K562 (cell line): ENCODE measurements around the gene NELFE. TPM values are rescaled to one million over a fixed set of nuclear protein-coding genes. Genes with fewer than 3 reads are reported as not detected.
"Not testable (repeated sequence)": the region's sequence is repeated elsewhere in the genome, so short reads cannot be mapped to it uniquely, and the experiment has no call there.

Experiments used
- ATAC-seq: fragments of 200-7000 bp; cut with Tn5 transposase; 3 replicates; pipeline ENCODE4 v1.9.1; 2020; ENCODE audit warnings: moderate library complexity
- BruUV-seq: library from RNA; stranded (reverse); fragments of 400-500 nt; replicated peaks from 2 replicates; lab custom pipeline; 2021; lab: Mats Ljungman, UMichigan
- CTCF ChIA-PET: fragments of 300-600 bp; formaldehyde crosslinking; extraction: SDS; loops from one replicate; lab custom pipeline; 2021; ENCODE audit warnings: low intra/inter-chr PET ratio; lab: Yijun Ruan, JAX
- POLR2A ChIA-PET: fragments of 300-600, 350-650 bp; sonication (Branson Sonifier 250); formaldehyde crosslinking; extraction: SDS; loops from one replicate; lab custom pipeline; 2021; ENCODE audit warnings: antibody characterized with exemption, inconsistent platforms; lab: Yijun Ruan, JAX
- DNase-seq, 4 experiments: peaks; one replicate each; pipeline versions ENCODE4 v3.0.0 to v3.0.0-alpha.2; 2011 to 2018; ENCODE audit warnings: low spot score in 3 of 4, mixed read lengths in 3 of 4; ENCODE audit errors: extremely low read depth in 1 of 4
- FAIRE-seq: peaks from 2 replicates; lab custom pipeline; 2011; peaks lifted over from hg19 to GRCh38; lab: Jason Lieb, UNC
- H2AFZ ChIP-seq: 2 replicates; pipeline ENCODE4 v1.6.0; 2011; ENCODE audit warnings: low read depth, low read length, control low read depth, inconsistent platforms
- H3K27ac ChIP-seq: fragments of 200-600 bp; 3 replicates; pipeline ENCODE4 v1.8.0; 2011; ENCODE audit warnings: low read depth, mild to moderate bottlenecking, control low read depth, inconsistent platforms, low read length, moderate library complexity, mixed read lengths; ENCODE audit errors: extremely low read depth
- H3K27me3 ChIP-seq, 2 experiments: fragments of 300-600 bp in 1 of 2; 2 replicates in 1 of 2; 3 replicates in 1 of 2; pipeline versions ENCODE4 v1.6.0 to v1.8.0; 2011; ENCODE audit warnings: inconsistent platforms in 2 of 2, low read length in 2 of 2, mild to moderate bottlenecking in 1 of 2, mixed read lengths in 1 of 2, moderate library complexity in 1 of 2; ENCODE audit not compliant: control insufficient read depth in 2 of 2, insufficient read depth in 2 of 2
- H3K36me3 ChIP-seq: fragments of 300-600 bp; 3 replicates; pipeline ENCODE4 v1.8.0; 2011; ENCODE audit warnings: mild to moderate bottlenecking, low read length, inconsistent platforms; ENCODE audit not compliant: control insufficient read depth, insufficient read depth
- H3K4me1 ChIP-seq, 2 experiments: fragments of 200-600 bp in 1 of 2; replicated peaks in 1 of 2; 2 replicates in 1 of 2; 3 replicates in 1 of 2; pipeline versions ENCODE4 v1.5.1 to v1.8.0; 2011; ENCODE audit warnings: inconsistent platforms in 2 of 2, low read length in 2 of 2, mild to moderate bottlenecking in 1 of 2, mixed read lengths in 1 of 2, moderate library complexity in 1 of 2; ENCODE audit not compliant: control insufficient read depth in 2 of 2, insufficient read depth in 2 of 2
- H3K4me2 ChIP-seq: 2 replicates; pipeline ENCODE4 v1.6.1; 2011; ENCODE audit warnings: low read length, control low read depth, inconsistent platforms, mixed read lengths; ENCODE audit not compliant: insufficient read depth
- H3K4me3 ChIP-seq: fragments of 200-600 bp; sonication (generic), shearing (Covaris generic); 2 replicates; pipeline ENCODE4 v1.5.1; 2016; ENCODE audit warnings: control low read depth, inconsistent platforms
- H3K79me2 ChIP-seq: fragments of 200-600 bp; 3 replicates; pipeline ENCODE4 v1.8.0; 2011; ENCODE audit warnings: low read length, inconsistent platforms; ENCODE audit not compliant: control insufficient read depth, insufficient read depth
- H3K9ac ChIP-seq, 2 experiments: 2 replicates each; pipeline versions ENCODE4 v1.6.0 to v1.6.1; 2011; ENCODE audit warnings: low read depth in 2 of 2, low read length in 2 of 2, control low read depth in 1 of 2, inconsistent platforms in 1 of 2, mild to moderate bottlenecking in 1 of 2, mixed read lengths in 1 of 2; ENCODE audit not compliant: insufficient read depth in 1 of 2
- H3K9me1 ChIP-seq: one replicate; pipeline ENCODE4 v1.6.0; 2011; ENCODE audit warnings: inconsistent platforms, mild to moderate bottlenecking, low read length, moderate library complexity; ENCODE audit not compliant: control insufficient read depth, insufficient read depth
- H3K9me3 ChIP-seq: replicated peaks from 2 replicates; pipeline ENCODE4 v1.5.1; 2011; ENCODE audit warnings: low read depth, low read length, inconsistent platforms; ENCODE audit not compliant: control insufficient read depth, insufficient read depth
- H4K20me1 ChIP-seq: replicated peaks from 2 replicates; pipeline ENCODE4 v1.6.1; 2011; ENCODE audit warnings: low read length, inconsistent platforms, mixed read lengths; ENCODE audit not compliant: control insufficient read depth, insufficient read depth
- CHD1 ChIP-seq: fragments of 200-600 bp; sonication (generic); IDR thresholded peaks from one replicate; pipeline ENCODE4 v1.6.1; 2012; ENCODE audit warnings: mild to moderate bottlenecking, moderate library complexity, low read length, inconsistent platforms
- KLF16 ChIP-seq: IDR thresholded peaks from 2 replicates; pipeline ENCODE4 v1.6.1; 2016; ENCODE audit warnings: antibody characterized with exemption
- MECOM ChIP-seq: fragments of 250-450 bp; sonication (Bioruptor Pico); IDR thresholded peaks from 2 replicates; pipeline ENCODE4 v1.8.0; 2022; ENCODE audit warnings: inconsistent platforms
- RBM25 ChIP-seq: fragments of 200-400 bp; formaldehyde crosslinking; IDR thresholded peaks from 2 replicates; pipeline ENCODE4 v1.6.1; 2018; ENCODE audit warnings: low read length, low read depth, moderate library complexity; ENCODE audit not compliant: severe bottlenecking
- SRF ChIP-seq, 2 experiments: fragments of 250-450, 450-650 bp in 1 of 2; sonication (Bioruptor Pico) in 1 of 2; sonication (generic) in 1 of 2; formaldehyde crosslinking; IDR thresholded peaks; 2 replicates each; pipeline versions ENCODE4 v1.5.0 to v1.5.1; 2020 to 2022; ENCODE audit warnings: mild to moderate bottlenecking in 1 of 2, missing genetic modification reagents in 1 of 2
- ZFP1 ChIP-seq: fragments of 450-650 bp; formaldehyde crosslinking; IDR thresholded peaks from 2 replicates; pipeline ENCODE4 v1.4.0; 2020; ENCODE audit warnings: mild to moderate bottlenecking, mixed read lengths
- ZFX ChIP-seq: sonication (generic); formaldehyde crosslinking; IDR thresholded peaks from 2 replicates; pipeline ENCODE4 v1.8.0; 2022; ENCODE audit warnings: mild to moderate bottlenecking, missing genetic modification reagents, moderate library complexity
- ZNF316 ChIP-seq: fragments of 450-650 bp; IDR thresholded peaks from 2 replicates; pipeline ENCODE4 v1.6.1; 2016
- ZNF384 ChIP-seq: IDR thresholded peaks from 2 replicates; pipeline ENCODE4 v1.6.1; 2012; ENCODE audit warnings: low read depth, low read length, improper control_type of control experiment
- ZNF699 ChIP-seq: fragments of 250-450 bp; sonication (Bioruptor Pico); IDR thresholded peaks from 2 replicates; pipeline ENCODE4 v1.8.0; 2021; ENCODE audit warnings: mild to moderate bottlenecking, moderate library complexity; ENCODE audit not compliant: insufficient replicate concordance
- ZNF766 ChIP-seq: fragments of 200-800 bp; sonication (Bioruptor generic); conservative IDR thresholded peaks from 2 replicates; pipeline ENCODE4 v1.6.1; 2016; ENCODE audit warnings: missing genetic modification characterization, missing compliant biosample characterization
- WGBS: fragments of 100-300 bp; shearing (Covaris generic); methylation state at CpG from one replicate; pipeline ENCODE4 v1.1.6; 2016; ENCODE audit warnings: low coverage, mixed read lengths; ENCODE audit not compliant: insufficient coverage; ENCODE audit errors: missing lambda C conversion rate; 5-methylcytosine and 5-hydroxymethylcytosine counted together
- in situ Hi-C: fragments of 300-500 bp; cut with MboI; formaldehyde crosslinking; loops from 4 replicates; pipeline ENCODE4 v1.15.0; 2018; ENCODE audit warnings: inconsistent platforms, mixed read lengths
- intact Hi-C: fragments of 100-400 bp; cut with micrococcal nuclease; formaldehyde crosslinking; loops from 2 replicates; pipeline ENCODE4 v1.14.2; 2022
- polyA plus RNA-seq, 8 experiments: library from polyadenylated mRNA; depleted of rRNA in 4 of 8; stranded (reverse) in 5 of 8; unstranded in 3 of 8; fragments of >200 nt; fragmentation: Nextera tagmentation in 2 of 8; fragmentation: Illumina TruSeq in 1 of 8; extraction: Ambion mirVana in 2 of 8; extraction: Trizol in 1 of 8; gene quantifications; 2 replicates each; pipeline versions ENCODE4 v1.2.1 to v1.2.3, GENCODE V29; 2011 to 2014; ENCODE audit warnings: inconsistent platforms in 1 of 8, missing spikeins in 1 of 8
- total RNA-seq, 7 experiments: library from RNA; depleted of rRNA in 6 of 7; stranded (reverse); fragments of >200 nt in 6 of 7; fragmentation: Illumina TruSeq in 2 of 7; extraction: Trizol in 2 of 7; gene quantifications; 2 replicates each; pipeline versions ENCODE4 v1.2.1 to v1.2.3, GENCODE V29; 2011 to 2021; ENCODE audit warnings: low replicate concordance in 1 of 7
- TF ChIP-seq, protein P1 (sequence below): sonication (generic); formaldehyde crosslinking; IDR thresholded peaks from 2 replicates; pipeline ENCODE4 v1.8.1; 2023; ENCODE audit warnings: mild to moderate bottlenecking, missing genetic modification reagents
- TF ChIP-seq, protein P2 (sequence below): fragments of 250-450 bp; sonication (Bioruptor Pico); IDR thresholded peaks from 2 replicates; pipeline ENCODE4 v1.5.1; 2021; ENCODE audit warnings: mild to moderate bottlenecking

Gene NELFE
- total and polyA plus RNA-seq, 9 of the 15 experiments (the other 6 are each of a cell fraction or from before 2014, with no cell fraction given) = 15.2 to 157 (median 91.5) TPM

DNA sequence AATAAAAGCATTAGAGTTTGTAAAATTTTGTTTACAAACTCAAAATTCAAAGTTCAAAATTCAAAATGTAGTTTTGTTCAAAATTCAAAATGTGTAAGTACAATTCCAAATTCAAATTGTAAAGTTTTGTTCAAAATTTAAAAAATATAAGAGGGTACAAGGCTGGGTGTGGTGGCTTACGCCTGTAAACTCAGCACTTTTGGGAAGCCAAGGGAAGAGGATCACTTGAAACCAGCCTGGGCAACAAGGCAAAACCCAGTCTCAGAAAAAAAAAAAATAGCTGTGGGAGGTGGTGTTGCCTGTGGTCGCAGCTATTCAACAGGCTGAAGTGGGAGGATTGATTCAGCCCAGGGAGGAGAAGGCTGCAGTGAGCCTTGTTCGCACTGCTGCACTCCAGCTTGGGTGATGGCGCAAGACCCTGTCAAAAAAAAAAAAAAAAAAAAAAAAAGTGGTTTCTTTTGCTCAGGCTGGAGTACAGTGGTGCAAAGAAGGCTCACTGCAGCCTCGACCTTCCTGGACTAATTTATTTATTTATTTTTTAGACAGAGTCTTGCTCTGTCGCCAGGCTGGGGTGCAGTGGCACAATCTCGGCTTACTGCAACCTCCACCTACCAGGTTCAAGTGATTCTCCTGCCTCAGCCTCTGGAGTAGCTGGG, 51.5 kb downstream of the NELFE start (continued):
- TF ChIP-seq, protein P1, sequence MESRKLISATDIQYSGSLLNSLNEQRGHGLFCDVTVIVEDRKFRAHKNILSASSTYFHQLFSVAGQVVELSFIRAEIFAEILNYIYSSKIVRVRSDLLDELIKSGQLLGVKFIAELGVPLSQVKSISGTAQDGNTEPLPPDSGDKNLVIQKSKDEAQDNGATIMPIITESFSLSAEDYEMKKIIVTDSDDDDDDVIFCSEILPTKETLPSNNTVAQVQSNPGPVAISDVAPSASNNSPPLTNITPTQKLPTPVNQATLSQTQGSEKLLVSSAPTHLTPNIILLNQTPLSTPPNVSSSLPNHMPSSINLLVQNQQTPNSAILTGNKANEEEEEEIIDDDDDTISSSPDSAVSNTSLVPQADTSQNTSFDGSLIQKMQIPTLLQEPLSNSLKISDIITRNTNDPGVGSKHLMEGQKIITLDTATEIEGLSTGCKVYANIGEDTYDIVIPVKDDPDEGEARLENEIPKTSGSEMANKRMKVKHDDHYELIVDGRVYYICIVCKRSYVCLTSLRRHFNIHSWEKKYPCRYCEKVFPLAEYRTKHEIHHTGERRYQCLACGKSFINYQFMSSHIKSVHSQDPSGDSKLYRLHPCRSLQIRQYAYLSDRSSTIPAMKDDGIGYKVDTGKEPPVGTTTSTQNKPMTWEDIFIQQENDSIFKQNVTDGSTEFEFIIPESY = 0 out of 2 replicates have a peak, but pooled peaks have one; percentile 47
- no peak for TF ChIP-seq ZFX
- TF ChIP-seq ZNF699 (CRISPR knock-in tag) = no peak
- peak in 1 of 2 experiments; percentile 67; a peak in 1 of 4 replicates for TF ChIP-seq SRF (CRISPR knock-in tag; IDR thresholded peaks at IDR 0.05)
- no peak for TF ChIP-seq MECOM
- TF ChIP-seq ZNF316 = peak; percentile 65
- TF ChIP-seq ZNF384 = peak; percentile 96
- TF ChIP-seq RBM25 = no peak
- peak; percentile 95 for TF ChIP-seq ZNF766
- TF ChIP-seq KLF16 = peak; percentile 30; the same call in 1 of the 2 replicates
- TF ChIP-seq ZFP1 = no peak
- TF ChIP-seq, protein P2, sequence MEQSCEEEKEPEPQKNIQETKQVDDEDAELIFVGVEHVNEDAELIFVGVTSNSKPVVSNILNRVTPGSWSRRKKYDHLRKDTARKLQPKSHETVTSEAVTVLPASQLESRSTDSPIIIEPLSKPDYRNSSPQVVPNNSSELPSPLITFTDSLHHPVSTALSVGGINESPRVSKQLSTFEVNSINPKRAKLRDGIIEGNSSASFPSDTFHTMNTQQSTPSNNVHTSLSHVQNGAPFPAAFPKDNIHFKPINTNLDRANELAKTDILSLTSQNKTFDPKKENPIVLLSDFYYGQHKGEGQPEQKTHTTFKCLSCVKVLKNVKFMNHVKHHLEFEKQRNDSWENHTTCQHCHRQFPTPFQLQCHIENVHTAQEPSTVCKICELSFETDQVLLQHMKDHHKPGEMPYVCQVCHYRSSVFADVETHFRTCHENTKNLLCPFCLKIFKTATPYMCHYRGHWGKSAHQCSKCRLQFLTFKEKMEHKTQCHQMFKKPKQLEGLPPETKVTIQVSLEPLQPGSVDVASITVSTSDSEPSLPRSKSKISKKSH (CRISPR knock-in tag) = no peak
- TF ChIP-seq CHD1 = no peak

DNA sequence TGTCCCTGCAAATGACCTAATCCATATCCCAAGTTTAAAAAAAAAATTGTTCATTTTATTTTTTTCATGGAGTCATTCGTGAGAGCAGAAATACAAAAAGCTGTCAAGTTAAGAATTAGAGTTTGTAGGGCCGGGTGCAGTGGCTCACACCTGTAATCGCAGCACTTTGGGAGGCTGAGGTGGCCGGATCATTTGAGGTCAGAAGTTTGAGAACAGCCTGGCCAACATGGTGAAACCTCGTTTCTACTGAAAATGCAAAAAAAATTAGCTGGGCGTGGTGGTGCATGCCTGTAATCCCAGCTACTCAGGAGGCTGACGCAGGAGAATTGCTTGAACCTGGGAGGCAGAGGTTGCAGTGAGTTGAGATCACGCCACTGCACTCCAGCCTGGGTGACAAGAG, 52.0 kb downstream of the NELFE start:
- H3K79me2 ChIP-seq, H3K36me3 ChIP-seq, in situ Hi-C loops, FAIRE-seq, H3K27me3 ChIP-seq, ATAC-seq, H4K20me1 ChIP-seq, BruUV-seq, H3K9me1 ChIP-seq, DNase-seq, H3K27ac ChIP-seq, H3K4me2 ChIP-seq, H3K9me3 ChIP-seq, H3K4me3 ChIP-seq, CTCF ChIA-PET: not testable (repeated sequence)
- H2AFZ ChIP-seq = peak overlapping the region; percentile 34; the same call in 1 of the 2 replicates
- peaks cover 21 to 33% of the 10 kb centered on the region in 2 experiments for H3K4me1 ChIP-seq
- peak overlapping the region in 1 of 2 experiments; percentile 76; a peak in 1 of 4 replicates for H3K9ac ChIP-seq
- POLR2A ChIA-PET = interaction anchor here (0.6 to 1.6 kb wide), 6 partner anchors 9 to 92 kb away, joined by 3 to 7 read pairs (median 4); partner anchors contain the start of genes EHMT2, HSPA1A and HSPA1L
- intact Hi-C loops = loop anchor here (10.0 kb wide), 1 partner anchor 288 kb away; the partner anchor contains the start of genes GPSM3 and PBX2
- WGBS = 52% methylated on average over 8 of the region's 8 CpGs
